Upper lobe of left lung (tissue), 4 donors: ENCODE data around the gene TMEM203.

ENCODE experiments used
- CTCF ChIP-seq, 6 experiments: fragments of 450-650 bp in 4 of 6; fragments of 200-600 bp in 2 of 6; sonication (generic) in 2 of 6; IDR thresholded peaks; one replicate each; pipeline ENCODE4 v1.5.1; 2016 to 2019; ENCODE audit warnings: antibody characterized with exemption in 6 of 6
- EP300 ChIP-seq, 4 donors: sonication (generic); formaldehyde crosslinking; IDR thresholded peaks; one replicate each; pipeline ENCODE4 v1.5.1; 2017; ENCODE audit warnings: antibody characterized with exemption in 4 of 4, control low read depth in 2 of 4
- POLR2A ChIP-seq, 4 donors: fragments of 450-650 bp; IDR thresholded peaks; one replicate each; pipeline ENCODE4 v1.5.1; 2016 to 2017; ENCODE audit warnings: antibody characterized with exemption in 4 of 4, mild to moderate bottlenecking in 2 of 4
- POLR2AphosphoS5 ChIP-seq, 2 donors: sonication (generic); formaldehyde crosslinking; IDR thresholded peaks; one replicate each; pipeline ENCODE4 v1.5.1; 2017; ENCODE audit warnings: antibody characterized with exemption in 2 of 2

DNA sequence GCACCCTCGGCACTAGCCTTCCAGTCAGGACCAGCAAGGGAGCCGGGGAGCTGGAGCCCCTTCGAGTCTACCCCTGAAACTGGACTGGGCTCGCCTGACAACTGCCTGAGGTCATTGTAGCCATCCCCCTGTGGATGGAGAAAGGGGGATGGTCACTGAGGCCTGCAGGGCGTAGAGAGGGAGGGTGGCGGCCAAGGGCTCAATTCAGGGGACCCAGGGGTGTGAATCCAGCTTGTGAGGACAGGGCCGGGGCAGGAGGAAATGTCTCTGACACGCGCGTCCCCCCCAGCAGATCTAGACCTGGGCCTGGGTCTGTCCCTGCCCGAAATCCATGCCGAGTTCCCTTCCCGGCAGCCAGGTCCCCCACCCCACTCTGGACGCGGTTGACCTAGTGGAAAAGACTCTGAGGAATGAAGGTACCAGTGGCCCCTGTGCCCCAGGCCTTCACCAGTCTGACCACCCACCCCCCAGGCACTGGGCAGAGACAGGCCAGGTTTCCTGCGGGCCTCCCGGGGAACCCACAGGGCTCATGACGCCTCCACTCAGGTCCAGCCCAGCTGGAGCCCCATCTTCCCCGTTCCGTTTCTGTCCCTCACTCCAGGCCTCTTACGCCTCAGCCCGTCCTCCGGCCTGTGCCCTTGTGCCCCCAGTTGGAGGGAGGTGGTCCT is 26.1 kb upstream of the TMEM203 start:
- TF ChIP-seq CTCF (IDR thresholded peaks at IDR 0.05): no peak
- TF ChIP-seq POLR2A (IDR thresholded peaks at IDR 0.05): no peak
- no peak for TF ChIP-seq POLR2AphosphoS5 (IDR thresholded peaks at IDR 0.05)
- TF ChIP-seq EP300 (IDR thresholded peaks at IDR 0.05): no peak
